Nephron progenitor cell (in vitro differentiated cells): ENCODE measurements around the gene MOB3A.
A peak's percentile ranks its signal among the peaks of the same experiment; 100 is the strongest.

ENCODE experiments used
- DNase-seq: peaks from one replicate; pipeline ENCODE4 v3.0.0; 2021
- H3K27ac Mint-ChIP-seq: 2 replicates; pipeline ENCODE4 v1.8.0; 2021; ENCODE audit warnings: mild to moderate bottlenecking, moderate library complexity, mixed read lengths
- H3K27me3 Mint-ChIP-seq: 2 replicates; pipeline ENCODE4 v1.8.0; 2021; ENCODE audit warnings: mild to moderate bottlenecking, low read depth, mixed read lengths; ENCODE audit not compliant: poor library complexity
- H3K36me3 Mint-ChIP-seq: 2 replicates; pipeline ENCODE4 v1.8.0; 2021; ENCODE audit warnings: low read depth, mixed read lengths
- H3K4me1 Mint-ChIP-seq: 2 replicates; pipeline ENCODE4 v1.8.0; 2021; ENCODE audit warnings: mixed read lengths
- H3K4me3 Mint-ChIP-seq: 2 replicates; pipeline ENCODE4 v1.8.0; 2021; ENCODE audit warnings: mild to moderate bottlenecking, moderate library complexity, mixed read lengths
- H3K9me3 Mint-ChIP-seq: 2 replicates; pipeline ENCODE4 v1.8.0; 2021; ENCODE audit warnings: mild to moderate bottlenecking, moderate library complexity, mixed read lengths
- TF ChIP-seq, protein P1 (sequence below): fragments of 200-600 bp; sonication (generic); IDR thresholded peaks from 2 replicates; pipeline ENCODE4 v1.5.0; 2021; ENCODE audit warnings: antibody characterized with exemption

MOB3A gene

DNA sequence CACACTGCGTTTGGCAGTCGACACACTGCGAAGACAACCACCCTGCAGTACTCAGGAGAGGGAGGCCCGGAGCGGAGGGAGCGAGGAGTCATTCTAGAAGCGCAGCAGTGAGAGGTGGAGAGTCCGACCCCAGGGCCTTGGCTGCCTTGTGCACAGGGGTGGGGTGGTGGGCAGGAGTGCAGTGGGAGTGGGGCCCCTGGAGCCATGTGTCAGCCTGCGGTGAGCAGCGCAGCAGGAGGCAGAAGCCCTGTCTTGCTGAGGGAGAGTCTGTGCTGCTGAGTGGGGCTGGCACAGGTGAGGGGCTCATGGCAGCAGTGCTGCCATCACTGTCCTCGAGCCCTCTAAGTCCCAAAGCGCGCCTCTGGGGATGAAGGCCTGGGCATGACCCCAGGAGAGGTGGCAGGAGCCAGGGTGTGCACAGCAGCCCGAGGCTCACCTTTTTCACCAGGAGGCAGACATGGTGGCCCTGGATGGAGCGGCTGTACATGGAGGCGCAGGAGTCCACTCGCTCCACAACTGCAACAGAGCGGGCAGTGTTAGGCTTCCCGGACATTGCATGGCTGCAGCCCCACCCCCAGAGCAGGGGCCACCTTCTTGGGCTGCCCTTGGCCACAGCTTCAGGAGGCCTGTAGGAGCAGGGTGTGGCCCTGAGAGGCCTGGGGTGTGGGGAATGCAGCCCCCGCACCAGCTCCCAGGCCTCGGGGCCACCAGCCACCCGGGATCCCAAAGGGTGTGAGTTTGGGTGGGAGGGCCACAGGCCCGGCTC is 12.3 kb upstream of the MOB3A start:
- TF ChIP-seq, protein P1, sequence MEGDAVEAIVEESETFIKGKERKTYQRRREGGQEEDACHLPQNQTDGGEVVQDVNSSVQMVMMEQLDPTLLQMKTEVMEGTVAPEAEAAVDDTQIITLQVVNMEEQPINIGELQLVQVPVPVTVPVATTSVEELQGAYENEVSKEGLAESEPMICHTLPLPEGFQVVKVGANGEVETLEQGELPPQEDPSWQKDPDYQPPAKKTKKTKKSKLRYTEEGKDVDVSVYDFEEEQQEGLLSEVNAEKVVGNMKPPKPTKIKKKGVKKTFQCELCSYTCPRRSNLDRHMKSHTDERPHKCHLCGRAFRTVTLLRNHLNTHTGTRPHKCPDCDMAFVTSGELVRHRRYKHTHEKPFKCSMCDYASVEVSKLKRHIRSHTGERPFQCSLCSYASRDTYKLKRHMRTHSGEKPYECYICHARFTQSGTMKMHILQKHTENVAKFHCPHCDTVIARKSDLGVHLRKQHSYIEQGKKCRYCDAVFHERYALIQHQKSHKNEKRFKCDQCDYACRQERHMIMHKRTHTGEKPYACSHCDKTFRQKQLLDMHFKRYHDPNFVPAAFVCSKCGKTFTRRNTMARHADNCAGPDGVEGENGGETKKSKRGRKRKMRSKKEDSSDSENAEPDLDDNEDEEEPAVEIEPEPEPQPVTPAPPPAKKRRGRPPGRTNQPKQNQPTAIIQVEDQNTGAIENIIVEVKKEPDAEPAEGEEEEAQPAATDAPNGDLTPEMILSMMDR, result no peak
- Mint-ChIP-seq H3K9me3 (peaks cover 25% of the 10 kb centered on the region), H3K36me3 (peaks cover 61% of the 10 kb centered on the region), H3K4me3 (no peak overlapping the region), H3K27ac (peak overlapping the region; percentile 66), H3K4me1 (no peaks in the 10 kb centered on the region), H3K27me3 (peaks cover 5% of the 10 kb centered on the region)
- DNase-seq, result no peak

DNA sequence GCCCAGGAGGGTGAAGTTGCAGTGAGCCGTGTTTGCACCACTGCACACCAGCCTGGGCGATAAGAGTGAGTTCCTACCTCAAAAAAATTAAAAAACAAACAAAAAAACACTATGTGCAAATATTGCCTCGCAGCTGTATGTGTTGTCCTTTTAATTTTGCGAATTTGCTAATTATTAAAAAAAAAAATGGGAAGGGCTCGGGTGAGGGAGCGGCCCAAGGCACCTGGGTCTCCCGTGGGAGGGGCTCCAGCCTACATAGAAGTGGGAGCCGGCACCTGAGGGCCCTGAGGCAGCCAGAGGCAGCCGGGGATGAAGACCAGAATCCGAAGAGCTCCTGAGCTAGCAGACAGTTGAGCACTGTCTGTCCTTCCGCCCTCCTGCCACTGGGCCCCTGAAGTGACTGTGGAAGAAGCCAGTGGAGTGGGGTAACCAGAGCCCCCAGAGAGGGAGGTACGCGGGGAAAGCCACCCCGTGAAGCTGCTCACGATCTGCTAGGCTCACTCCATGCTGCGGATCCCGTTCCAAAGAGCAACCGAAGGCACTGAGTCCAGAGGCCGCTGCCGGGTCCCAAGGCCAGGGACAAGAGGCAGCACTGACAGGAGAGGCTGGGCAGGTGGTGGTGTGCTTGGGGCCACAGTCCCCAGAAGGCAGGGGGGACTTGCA is 7.0 kb upstream of the MOB3A start:
- DNase-seq, result no peak
- Mint-ChIP-seq H3K4me3 (no peak overlapping the region), H3K36me3 (peaks cover 58% of the 10 kb centered on the region), H3K4me1 (no peaks in the 10 kb centered on the region), H3K9me3 (peaks cover 25% of the 10 kb centered on the region), H3K27me3 (peaks cover 5% of the 10 kb centered on the region), H3K27ac (peak overlapping the region; percentile 45)
- TF ChIP-seq, protein P1, result no peak

DNA sequence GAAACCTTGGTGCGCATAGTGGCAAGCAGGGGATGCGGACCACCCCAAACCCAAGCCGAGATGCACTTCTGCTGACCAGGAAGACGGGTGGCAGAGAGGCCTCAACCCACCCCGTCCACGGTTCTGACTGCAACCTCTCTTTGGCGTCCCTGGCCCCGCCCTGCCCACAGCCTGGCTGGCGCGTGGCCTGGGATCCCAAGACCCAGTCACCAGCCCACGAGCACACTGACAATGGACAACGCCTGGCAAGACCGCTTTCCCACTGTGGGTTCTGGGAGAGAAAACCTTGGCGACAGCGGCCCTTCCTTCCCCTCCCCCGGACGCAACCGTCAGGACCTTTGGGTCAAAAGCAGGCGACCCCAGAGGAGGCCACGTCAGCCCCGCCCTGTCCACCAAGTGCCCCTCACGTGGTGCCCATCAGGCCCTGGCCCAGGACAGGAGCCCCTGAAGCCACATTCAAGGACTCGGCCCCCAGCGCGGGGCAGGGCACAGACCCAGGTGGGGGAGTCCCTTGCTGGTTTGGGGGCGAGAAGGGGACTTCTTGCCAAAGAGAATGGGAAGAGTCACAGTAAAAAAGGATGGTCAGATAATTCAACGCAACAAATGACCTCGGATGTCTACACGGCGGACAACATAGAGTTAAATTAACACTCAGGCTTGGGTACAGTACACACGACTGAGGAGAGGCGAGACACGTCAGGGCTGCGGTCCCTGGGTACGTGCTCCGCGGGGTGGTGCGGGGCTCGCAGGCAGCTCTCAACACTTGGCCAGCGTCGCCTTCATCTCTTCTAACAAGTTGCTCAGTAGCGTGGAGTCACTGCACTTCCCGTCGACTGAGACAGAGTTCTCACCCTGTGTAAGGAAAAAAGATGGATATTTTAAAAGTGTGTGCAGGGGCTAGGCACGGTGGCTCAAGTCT is 5.5 kb upstream of the MOB3A start:
- H3K27ac Mint-ChIP-seq, result no peak overlapping the region
- H3K36me3 Mint-ChIP-seq, result peaks cover 44% of the 10 kb centered on the region
- no peaks in the 10 kb centered on the region for H3K27me3 Mint-ChIP-seq
- DNase-seq, result no peak
- peaks cover 23% of the 10 kb centered on the region for H3K9me3 Mint-ChIP-seq
- TF ChIP-seq, protein P1, result no peak
- H3K4me3 Mint-ChIP-seq, result no peak overlapping the region
- peaks cover 5% of the 10 kb centered on the region for H3K4me1 Mint-ChIP-seq

DNA sequence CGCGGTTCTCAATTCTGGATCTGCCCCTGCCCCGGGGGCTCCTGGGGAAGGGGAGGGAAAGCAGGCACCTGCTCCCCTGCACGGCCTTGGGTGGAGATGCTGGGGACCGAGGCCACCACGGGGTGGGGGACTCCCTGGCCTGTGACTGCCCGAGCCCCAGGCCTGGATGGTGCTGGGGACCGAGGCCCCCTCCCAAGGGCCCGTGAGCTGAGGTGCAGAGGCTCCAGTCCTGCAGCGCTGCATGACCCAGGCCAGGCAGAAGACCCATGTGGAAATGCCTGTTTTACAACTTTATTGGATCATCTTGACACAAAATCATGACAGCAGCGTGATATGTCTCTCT is 4.6 kb upstream of the MOB3A start:
- Mint-ChIP-seq H3K9me3 (peaks cover 13% of the 10 kb centered on the region), H3K4me3 (no peak overlapping the region), H3K4me1 (peaks cover 8% of the 10 kb centered on the region), H3K36me3 (peaks cover 34% of the 10 kb centered on the region), H3K27ac (peak overlapping the region; percentile 77), H3K27me3 (no peaks in the 10 kb centered on the region)
- TF ChIP-seq, protein P1, result no peak
- no peak for DNase-seq

DNA sequence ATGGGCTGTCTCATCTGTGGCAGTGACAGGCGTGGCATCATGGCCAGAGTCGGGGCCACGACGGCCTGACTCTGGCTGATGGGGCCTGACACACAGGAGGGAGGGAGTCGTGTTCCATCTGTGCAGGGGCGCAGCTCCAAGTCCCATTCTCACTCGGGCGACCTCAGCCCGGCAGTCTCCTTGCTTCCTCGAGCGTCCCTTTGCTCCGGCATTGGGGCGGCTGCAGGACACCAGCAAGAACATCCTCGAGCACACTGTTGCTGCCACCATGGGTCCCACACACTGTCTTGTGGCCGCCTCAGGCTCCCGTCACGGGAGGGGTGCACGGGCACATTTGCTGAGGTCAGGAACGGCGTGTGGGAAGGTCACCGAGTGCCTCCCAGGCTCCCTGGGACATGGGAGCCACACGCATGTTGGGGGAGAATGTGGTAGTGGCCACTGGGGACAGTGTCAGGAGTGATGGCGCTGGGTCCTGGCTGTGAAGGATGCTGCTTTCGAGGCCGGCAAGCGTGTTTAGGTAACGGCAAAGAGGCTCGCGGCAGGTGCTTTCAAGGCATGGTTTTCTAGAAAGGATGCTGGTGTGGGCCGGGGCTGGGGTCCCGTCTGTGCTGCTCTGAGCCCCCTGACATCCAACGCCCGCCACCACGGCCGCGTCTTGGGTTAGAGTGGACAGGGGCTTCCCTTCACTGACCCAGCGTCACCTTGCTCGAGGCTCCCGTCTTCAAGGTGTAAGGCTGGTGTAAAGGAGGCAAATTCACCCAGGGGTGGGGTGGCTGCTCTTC is 4.0 kb upstream of the MOB3A start:
- DNase-seq, result no peak
- no peak overlapping the region for H3K27ac Mint-ChIP-seq
- no peaks in the 10 kb centered on the region for H3K27me3 Mint-ChIP-seq
- peaks cover 7% of the 10 kb centered on the region for H3K9me3 Mint-ChIP-seq
- H3K4me1 Mint-ChIP-seq, result peaks cover 14% of the 10 kb centered on the region
- H3K4me3 Mint-ChIP-seq, result no peak overlapping the region
- TF ChIP-seq, protein P1, result no peak
- H3K36me3 Mint-ChIP-seq, result peaks cover 28% of the 10 kb centered on the region
